ENCODE measurements around the gene ERF.

ERF gene

DNA sequence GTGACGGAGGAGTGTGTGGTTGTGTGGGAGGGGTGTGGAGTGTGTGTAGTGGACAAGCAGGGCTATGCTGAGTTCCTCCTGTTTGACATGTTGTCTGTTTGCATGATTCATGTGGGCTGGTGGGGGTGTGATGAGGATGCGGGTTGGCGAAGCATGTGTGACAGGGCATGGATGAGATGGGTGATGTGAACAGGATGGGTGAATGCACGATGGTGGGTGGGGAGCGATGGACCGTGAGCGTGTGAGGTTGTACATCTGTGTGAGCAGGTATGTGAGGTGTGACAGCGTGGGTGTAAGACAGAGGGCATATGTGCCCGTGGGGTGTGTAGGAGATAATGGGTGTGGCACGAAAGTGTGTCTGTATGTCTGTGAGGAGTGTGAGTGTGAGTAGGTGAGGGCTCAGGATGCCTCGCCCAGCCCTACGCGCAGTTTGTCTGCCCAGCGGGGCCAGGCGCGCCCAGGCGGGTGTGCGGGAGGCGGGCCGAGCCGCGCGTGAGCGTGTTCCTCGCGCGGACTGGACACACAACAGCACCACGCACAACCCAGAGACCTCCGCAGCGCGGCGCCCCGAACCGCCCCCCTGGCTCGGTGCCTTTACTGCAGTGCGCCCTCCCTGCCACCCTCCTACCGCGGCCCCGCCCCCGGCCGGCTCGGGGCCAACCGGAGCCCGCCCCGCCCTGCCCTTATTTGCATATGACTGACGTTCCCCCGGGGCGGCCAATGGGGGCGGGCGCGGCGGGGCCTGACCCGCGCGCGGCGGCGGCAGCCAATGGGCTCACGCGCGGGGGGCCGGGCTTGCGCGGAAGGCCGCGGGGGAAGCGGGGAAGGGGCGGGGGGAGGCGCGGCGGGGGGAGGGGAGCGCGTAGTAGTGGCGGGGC, 28.5 kb upstream of the ERF start:
- Histone ChIP-seq H3K9me3 (ENCODE audit: insufficient read depth, low read length) (no peaks in the 10 kb centered on the region), H3K27me3 (ENCODE audit: insufficient read depth, insufficient read length) (no peaks in the 10 kb centered on the region), H3K36me3 (ENCODE audit: insufficient read depth, insufficient read length, low read length) (peaks cover 28% of the 10 kb centered on the region), H3K4me1 (ENCODE audit: insufficient read depth, insufficient read length) (peaks cover 29% of the 10 kb centered on the region), H3K9ac (ENCODE audit: insufficient read length, low read depth) (peak overlapping the region; percentile 94), H3K4me3 (ENCODE audit: insufficient read length, low read depth) (peak overlapping the region; percentile 49)
- peak; percentile 77 for DNase-seq (ENCODE audit: low read depth, low spot score)
- TF ChIP-seq ZNF274 (IDR thresholded peaks at IDR 0.05; ENCODE audit: low read depth, low read length) (no peak), YY1 (IDR thresholded peaks at IDR 0.05; ENCODE audit: insufficient read depth, insufficient read length) (no peak), SUZ12 (IDR thresholded peaks at IDR 0.05; ENCODE audit: extremely low read depth, insufficient read depth, insufficient read length) (no peak)

DNA sequence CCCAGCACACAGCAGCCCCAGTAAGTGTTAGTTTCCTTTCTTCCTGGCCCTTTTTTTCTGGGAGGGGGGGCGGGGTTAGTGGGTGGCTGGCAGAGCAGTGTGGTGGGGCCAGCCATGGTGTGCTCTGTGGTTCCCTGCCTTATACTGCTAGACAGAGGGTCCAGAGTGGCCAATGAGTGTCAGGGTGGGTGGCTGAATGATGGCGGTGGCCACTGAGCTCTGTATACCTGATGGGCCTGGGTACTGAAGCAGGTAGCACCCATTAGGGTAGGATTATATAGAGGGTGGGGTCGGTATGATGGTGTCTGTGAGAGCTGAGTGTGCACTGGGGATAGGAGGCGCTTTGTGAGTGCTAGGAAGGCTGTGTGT, 27.9 kb upstream of the ERF start:
- TF ChIP-seq YY1 (IDR thresholded peaks at IDR 0.05; ENCODE audit: insufficient read depth, insufficient read length): no peak
- no peak for TF ChIP-seq ZNF274 (IDR thresholded peaks at IDR 0.05; ENCODE audit: low read depth, low read length)
- TF ChIP-seq SUZ12 (IDR thresholded peaks at IDR 0.05; ENCODE audit: extremely low read depth, insufficient read depth, insufficient read length): no peak
- Histone ChIP-seq H3K9ac (ENCODE audit: insufficient read length, low read depth) (peak overlapping the region; percentile 94), H3K4me3 (ENCODE audit: insufficient read length, low read depth) (peak overlapping the region; percentile 49), H3K4me1 (ENCODE audit: insufficient read depth, insufficient read length) (peaks cover 34% of the 10 kb centered on the region), H3K9me3 (ENCODE audit: insufficient read depth, low read length) (no peaks in the 10 kb centered on the region), H3K27me3 (ENCODE audit: insufficient read depth, insufficient read length) (no peaks in the 10 kb centered on the region), H3K36me3 (ENCODE audit: insufficient read depth, insufficient read length, low read length) (peaks cover 21% of the 10 kb centered on the region)
- DNase-seq (ENCODE audit: low read depth, low spot score): no peak

DNA sequence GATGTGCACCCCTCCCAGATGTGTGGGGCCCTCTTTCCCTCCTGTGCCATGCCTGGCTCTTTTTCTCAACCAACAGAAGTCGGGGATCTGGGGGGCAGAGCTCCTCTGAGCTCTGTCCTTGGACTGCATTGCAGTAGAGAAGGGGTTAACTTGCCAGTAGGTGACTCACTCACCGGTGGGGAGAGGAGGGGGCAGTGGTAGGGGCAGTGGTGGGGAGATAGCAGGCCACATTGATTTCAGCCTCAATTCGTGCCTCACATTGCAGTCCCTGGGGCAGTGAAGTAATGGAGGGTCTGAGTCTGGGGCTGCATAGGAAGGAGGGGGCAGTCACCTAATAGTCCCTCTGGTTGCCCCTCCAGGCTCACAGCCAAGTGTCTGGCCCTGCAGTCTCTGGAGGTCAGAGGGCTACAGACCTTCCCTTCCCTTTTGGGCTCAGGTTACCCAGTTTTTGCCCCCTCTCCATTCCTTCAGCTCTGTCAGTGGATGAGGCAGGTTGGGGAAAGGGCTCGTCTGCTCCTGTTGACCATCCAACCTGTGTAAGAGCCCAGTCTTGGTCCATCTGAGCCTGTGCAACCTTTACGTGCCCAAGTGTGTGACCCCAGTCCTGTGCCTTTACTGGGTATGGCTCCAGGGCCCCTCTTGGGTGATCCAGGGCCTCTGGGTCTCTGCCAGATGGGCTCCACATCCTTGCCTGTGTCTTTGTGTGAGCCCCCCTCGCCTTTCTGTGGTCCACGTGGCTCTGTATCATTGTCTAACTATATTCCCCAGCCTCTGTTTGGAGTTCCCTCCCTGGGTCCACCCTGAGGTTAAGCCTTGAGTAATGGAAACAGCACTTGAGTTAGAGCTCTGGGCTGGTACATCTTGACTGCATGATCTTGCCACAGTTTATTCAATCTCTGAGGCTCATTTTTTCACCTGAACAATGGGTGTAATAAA, 27.2 kb upstream of the ERF start:
- H3K27me3 ChIP-seq (ENCODE audit: insufficient read depth, insufficient read length): no peaks in the 10 kb centered on the region
- peak overlapping the region; percentile 79 for H3K9ac ChIP-seq (ENCODE audit: insufficient read length, low read depth)
- no peak for DNase-seq (ENCODE audit: low read depth, low spot score)
- peaks cover 34% of the 10 kb centered on the region for H3K4me1 ChIP-seq (ENCODE audit: insufficient read depth, insufficient read length)
- peaks cover 14% of the 10 kb centered on the region for H3K36me3 ChIP-seq (ENCODE audit: insufficient read depth, insufficient read length, low read length)
- H3K4me3 ChIP-seq (ENCODE audit: insufficient read length, low read depth): peak overlapping the region; percentile 77
- TF ChIP-seq SUZ12 (IDR thresholded peaks at IDR 0.05; ENCODE audit: extremely low read depth, insufficient read depth, insufficient read length): no peak
- TF ChIP-seq YY1 (IDR thresholded peaks at IDR 0.05; ENCODE audit: insufficient read depth, insufficient read length): no peak
- TF ChIP-seq ZNF274 (IDR thresholded peaks at IDR 0.05; ENCODE audit: low read depth, low read length): no peak
- H3K9me3 ChIP-seq (ENCODE audit: insufficient read depth, low read length): no peaks in the 10 kb centered on the region

DNA sequence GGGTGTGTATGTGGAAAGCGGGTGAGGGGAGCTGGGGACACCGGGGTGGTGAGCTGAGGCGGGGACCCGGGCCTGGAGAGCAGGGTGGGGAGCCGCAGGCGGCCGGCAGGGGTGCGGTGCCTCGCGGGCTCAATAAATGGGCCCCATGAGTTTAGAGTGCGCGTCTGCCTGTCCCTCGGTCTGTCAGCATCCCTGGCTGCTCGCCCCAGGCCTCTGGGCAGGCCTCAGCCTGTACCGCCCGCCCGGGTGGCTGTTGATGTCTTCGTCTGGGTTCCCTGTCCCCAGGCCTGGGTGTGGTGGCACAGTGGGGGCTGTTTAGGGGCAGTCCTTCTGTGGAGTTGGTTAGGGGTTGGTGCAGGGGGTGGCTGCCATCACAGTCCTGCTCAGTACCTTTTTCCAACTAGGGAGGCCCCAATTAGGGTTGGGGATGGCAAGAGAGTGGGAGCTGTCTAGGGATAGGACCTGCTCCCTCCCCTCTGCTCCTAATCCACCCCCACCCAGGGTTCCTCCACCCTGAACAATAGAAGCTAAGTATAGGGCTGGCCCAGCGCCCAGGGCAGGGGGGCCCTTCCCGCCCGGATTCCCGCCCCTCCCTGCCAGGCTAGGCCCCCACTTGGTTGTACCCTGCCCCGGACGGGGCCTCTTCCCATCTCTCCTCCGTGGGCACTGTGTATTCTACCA, 26.4 kb upstream of the ERF start:
- Histone ChIP-seq H3K4me3 (ENCODE audit: insufficient read length, low read depth) (peak overlapping the region; percentile 77), H3K36me3 (ENCODE audit: insufficient read depth, insufficient read length, low read length) (peaks cover 7% of the 10 kb centered on the region), H3K27me3 (ENCODE audit: insufficient read depth, insufficient read length) (no peaks in the 10 kb centered on the region), H3K9ac (ENCODE audit: insufficient read length, low read depth) (peak overlapping the region; percentile 79), H3K4me1 (ENCODE audit: insufficient read depth, insufficient read length) (peaks cover 34% of the 10 kb centered on the region), H3K9me3 (ENCODE audit: insufficient read depth, low read length) (no peaks in the 10 kb centered on the region)
- DNase-seq (ENCODE audit: low read depth, low spot score): no peak
- TF ChIP-seq YY1 (IDR thresholded peaks at IDR 0.05; ENCODE audit: insufficient read depth, insufficient read length): no peak
- no peak for TF ChIP-seq ZNF274 (IDR thresholded peaks at IDR 0.05; ENCODE audit: low read depth, low read length)
- TF ChIP-seq SUZ12 (IDR thresholded peaks at IDR 0.05; ENCODE audit: extremely low read depth, insufficient read depth, insufficient read length): no peak

DNA sequence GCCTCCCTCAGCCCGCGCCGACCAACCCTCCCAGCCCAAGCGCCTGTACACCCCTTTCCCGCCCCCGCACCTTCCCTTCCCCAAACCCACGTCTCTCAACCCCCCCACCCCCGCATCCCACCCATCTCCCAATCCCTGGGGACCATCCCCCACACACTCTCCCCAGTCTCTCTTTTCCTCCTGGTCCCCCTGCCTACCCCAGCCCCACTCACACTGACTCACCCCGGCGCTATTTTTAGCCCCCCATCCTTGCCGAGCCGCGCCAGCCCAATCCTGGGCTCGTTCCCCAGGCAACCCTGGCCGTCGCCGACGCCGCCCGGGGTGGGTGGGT, 25.9 kb upstream of the ERF start:
- H3K9me3 ChIP-seq (ENCODE audit: insufficient read depth, low read length): no peaks in the 10 kb centered on the region
- no peak for TF ChIP-seq ZNF274 (IDR thresholded peaks at IDR 0.05; ENCODE audit: low read depth, low read length)
- no peak for TF ChIP-seq SUZ12 (IDR thresholded peaks at IDR 0.05; ENCODE audit: extremely low read depth, insufficient read depth, insufficient read length)
- TF ChIP-seq YY1 (IDR thresholded peaks at IDR 0.05; ENCODE audit: insufficient read depth, insufficient read length): no peak
- H3K36me3 ChIP-seq (ENCODE audit: insufficient read depth, insufficient read length, low read length): peaks cover 6% of the 10 kb centered on the region
- H3K27me3 ChIP-seq (ENCODE audit: insufficient read depth, insufficient read length): no peaks in the 10 kb centered on the region
- DNase-seq (ENCODE audit: low read depth, low spot score): no peak
- H3K4me1 ChIP-seq (ENCODE audit: insufficient read depth, insufficient read length): peaks cover 29% of the 10 kb centered on the region
- H3K9ac ChIP-seq (ENCODE audit: insufficient read length, low read depth): peak overlapping the region; percentile 79
- peak overlapping the region; percentile 77 for H3K4me3 ChIP-seq (ENCODE audit: insufficient read length, low read depth)

- Histone ChIP-seq H3K9me3 (ENCODE audit: insufficient read depth, low read length) (no peaks in the 10 kb centered on the region), H3K4me3 (ENCODE audit: insufficient read length, low read depth) (peak overlapping the region; percentile 77), H3K36me3 (ENCODE audit: insufficient read depth, insufficient read length, low read length) (peaks cover 8% of the 10 kb centered on the region), H3K27me3 (ENCODE audit: insufficient read depth, insufficient read length) (no peaks in the 10 kb centered on the region), H3K9ac (ENCODE audit: insufficient read length, low read depth) (peak overlapping the region; percentile 69), H3K4me1 (ENCODE audit: insufficient read depth, insufficient read length) (peaks cover 29% of the 10 kb centered on the region)
- TF ChIP-seq SUZ12 (IDR thresholded peaks at IDR 0.05; ENCODE audit: extremely low read depth, insufficient read depth, insufficient read length) (no peak), YY1 (IDR thresholded peaks at IDR 0.05; ENCODE audit: insufficient read depth, insufficient read length) (no peak), ZNF274 (IDR thresholded peaks at IDR 0.05; ENCODE audit: low read depth, low read length) (no peak)
- DNase-seq (ENCODE audit: low read depth, low spot score): no peak
Measured at GRCh38 chr19:42279902-42280814, 25.2 kb upstream of the ERF start.

All from NT2/D1 (cell line).